Osteoblast (primary cell): ENCODE results near the gene CYB5R4. TPM values are rescaled to one million over a fixed set of nuclear protein-coding genes. Genes with fewer than 3 reads are reported as not detected.
A peak's percentile ranks its signal among the peaks of the same experiment; 100 is the strongest.

Experiments used
- DNase-seq: peaks from one replicate; pipeline ENCODE4 v3.0.0; 2011; ENCODE audit warnings: low spot score, mixed read lengths; ENCODE audit not compliant: insufficient read length; ENCODE audit errors: missing footprints
- H2AFZ ChIP-seq: 2 replicates; pipeline ENCODE4 v1.6.0; 2011; ENCODE audit warnings: mild to moderate bottlenecking, low read length
- H3K27ac ChIP-seq: 2 replicates; pipeline ENCODE4 v1.5.1; 2011; ENCODE audit warnings: mild to moderate bottlenecking, low read depth, low read length, moderate library complexity
- H3K27me3 ChIP-seq: 2 replicates; pipeline ENCODE4 v1.6.0; 2012; ENCODE audit warnings: mild to moderate bottlenecking, control low read depth, inconsistent platforms, low read length, moderate library complexity; ENCODE audit not compliant: insufficient read depth
- H3K36me3 ChIP-seq: 2 replicates; pipeline ENCODE4 v1.5.1; 2011; ENCODE audit warnings: mild to moderate bottlenecking, low read length, control low read depth, moderate library complexity; ENCODE audit not compliant: insufficient read depth
- H3K4me1 ChIP-seq: 2 replicates; pipeline ENCODE4 v1.5.1; 2011; ENCODE audit warnings: mild to moderate bottlenecking, low read length, control low read depth, moderate library complexity; ENCODE audit not compliant: insufficient read depth
- H3K4me2 ChIP-seq: 2 replicates; pipeline ENCODE4 v1.6.0; 2011; ENCODE audit warnings: mild to moderate bottlenecking, low read length; ENCODE audit not compliant: insufficient read depth
- H3K4me3 ChIP-seq: fragments of 200-600 bp; sonication (generic); 3 replicates; pipeline ENCODE4 v1.5.1; 2012; ENCODE audit warnings: mild to moderate bottlenecking, low read length, inconsistent platforms; ENCODE audit not compliant: insufficient read depth
- H3K79me2 ChIP-seq: 2 replicates; pipeline ENCODE4 v1.6.0; 2012; ENCODE audit warnings: mild to moderate bottlenecking, low read length, control low read depth, inconsistent platforms; ENCODE audit not compliant: insufficient read depth
- H3K9me3 ChIP-seq: 2 replicates; pipeline ENCODE4 v1.5.1; 2011; ENCODE audit warnings: low read depth, low read length, control low read depth
- H4K20me1 ChIP-seq: 2 replicates; pipeline ENCODE4 v1.6.0; 2012; ENCODE audit warnings: mild to moderate bottlenecking, low read length, control low read depth; ENCODE audit not compliant: insufficient read depth
- CTCF ChIP-seq: IDR thresholded peaks from 2 replicates; pipeline ENCODE4 v1.5.1; 2011; ENCODE audit warnings: mild to moderate bottlenecking, low read depth, low read length, moderate library complexity; ENCODE audit errors: extremely low read depth
- total RNA-seq: library from RNA; depleted of rRNA; stranded (reverse); fragments of >200 nt; gene quantifications from 2 replicates; pipeline ENCODE4 v1.2.3, GENCODE V29; 2012

The CYB5R4 gene
- total RNA-seq, 1 donor: 6.9 TPM

- Histone ChIP-seq H3K4me2 (peak overlapping the region; percentile 20), H4K20me1 (peaks cover 2% of the 10 kb centered on the region), H3K36me3 (no peaks in the 10 kb centered on the region), H2AFZ (no peak overlapping the region), H3K27ac (no peak overlapping the region), H3K9me3 (no peaks in the 10 kb centered on the region), H3K27me3 (no peaks in the 10 kb centered on the region), H3K79me2 (peaks cover 50% of the 10 kb centered on the region), H3K4me3 (no peak overlapping the region), H3K4me1 (peaks cover 6% of the 10 kb centered on the region)
- TF ChIP-seq CTCF: peak; percentile 66
- DNase-seq: no peak
Measured at GRCh38 chr6:83884523-83884922, 25.0 kb downstream of the CYB5R4 start.

- Histone ChIP-seq H3K4me1 (peaks cover 3% of the 10 kb centered on the region), H3K79me2 (peaks cover 41% of the 10 kb centered on the region), H3K4me2 (no peak overlapping the region), H3K4me3 (no peak overlapping the region), H3K36me3 (no peaks in the 10 kb centered on the region), H3K27me3 (no peaks in the 10 kb centered on the region), H2AFZ (no peak overlapping the region), H3K27ac (no peak overlapping the region), H3K9me3 (no peaks in the 10 kb centered on the region), H4K20me1 (peaks cover 2% of the 10 kb centered on the region)
- TF ChIP-seq CTCF: no peak
- no peak for DNase-seq
Measured at GRCh38 chr6:83885984-83886383, 26.5 kb downstream of the CYB5R4 start.

GRCh38 chr6:83889621-83890020 lies 30.1 kb downstream of the CYB5R4 start:
- no peaks in the 10 kb centered on the region for H3K4me1 ChIP-seq
- H3K27ac ChIP-seq: no peak overlapping the region
- no peak for TF ChIP-seq CTCF

GRCh38 chr6:83890520-83890919 lies 31.0 kb downstream of the CYB5R4 start:
- no peak for DNase-seq
- Histone ChIP-seq H3K4me2 (no peak overlapping the region), H3K4me3 (no peak overlapping the region), H3K79me2 (peaks cover 43% of the 10 kb centered on the region), H2AFZ (no peak overlapping the region), H3K9me3 (no peaks in the 10 kb centered on the region), H3K27me3 (no peaks in the 10 kb centered on the region), H3K4me1 (no peaks in the 10 kb centered on the region), H3K36me3 (no peaks in the 10 kb centered on the region), H4K20me1 (peaks cover 2% of the 10 kb centered on the region), H3K27ac (no peak overlapping the region)
- no peak for TF ChIP-seq CTCF

More at GRCh38 chr6:83889621-83890020, 30.1 kb downstream of the CYB5R4 start:
- Histone ChIP-seq H3K79me2 (peaks cover 46% of the 10 kb centered on the region), H3K9me3 (no peaks in the 10 kb centered on the region), H4K20me1 (peaks cover 5% of the 10 kb centered on the region), H3K4me3 (no peak overlapping the region), H3K4me2 (no peak overlapping the region), H3K36me3 (no peaks in the 10 kb centered on the region), H2AFZ (no peak overlapping the region), H3K27me3 (no peaks in the 10 kb centered on the region)
- no peak for DNase-seq
